Neuronal stem cell (in vitro differentiated cells): ENCODE data around the gene AOAH.

Experiments used
- DNase-seq: peaks from one replicate; pipeline ENCODE4 v3.0.0-alpha.2; 2013; ENCODE audit warnings: low spot score
- H2AFZ ChIP-seq: one replicate; pipeline ENCODE4 v1.6.1; 2013; ENCODE audit warnings: mild to moderate bottlenecking, low read length, inconsistent platforms
- H2AK5ac ChIP-seq: 2 replicates; pipeline ENCODE4 v1.6.1; 2013; ENCODE audit warnings: low read depth, mild to moderate bottlenecking, inconsistent platforms, low read length, moderate library complexity, mixed read lengths
- H2BK120ac ChIP-seq: 2 replicates; pipeline ENCODE4 v1.6.1; 2013; ENCODE audit warnings: low read depth, mild to moderate bottlenecking, inconsistent platforms, low read length, moderate library complexity, mixed read lengths
- H2BK12ac ChIP-seq: one replicate; pipeline ENCODE4 v1.6.1; 2013; ENCODE audit warnings: low read length, inconsistent platforms
- H2BK15ac ChIP-seq: 2 replicates; pipeline ENCODE4 v1.6.1; 2013; ENCODE audit warnings: mild to moderate bottlenecking, low read length, inconsistent platforms, mixed read lengths
- H2BK5ac ChIP-seq: one replicate; pipeline ENCODE4 v1.6.1; 2013; ENCODE audit warnings: inconsistent platforms, mild to moderate bottlenecking, low read length, moderate library complexity
- H3K14ac ChIP-seq: one replicate; pipeline ENCODE4 v1.6.1; 2013; ENCODE audit warnings: low read length, inconsistent platforms
- H3K18ac ChIP-seq: 2 replicates; pipeline ENCODE4 v1.6.1; 2013; ENCODE audit warnings: low read length, inconsistent platforms
- H3K23ac ChIP-seq: 2 replicates; pipeline ENCODE4 v1.6.1; 2013; ENCODE audit warnings: low read depth, mild to moderate bottlenecking, mixed read lengths, low read length, inconsistent platforms; ENCODE audit not compliant: poor library complexity
- H3K27ac ChIP-seq: replicated peaks from 3 replicates; pipeline ENCODE4 v1.5.1; 2013; ENCODE audit warnings: low read length, inconsistent platforms
- H3K27me3 ChIP-seq, 3 experiments: 2 replicates each; pipeline ENCODE4 v1.6.1; 2013; ENCODE audit warnings: low read length in 3 of 3, mild to moderate bottlenecking in 2 of 3, inconsistent platforms in 1 of 3, low read depth in 1 of 3, mixed read lengths in 1 of 3, moderate library complexity in 1 of 3; ENCODE audit not compliant: control insufficient read depth in 3 of 3, insufficient read depth in 3 of 3
- H3K36me3 ChIP-seq, 2 donors: replicated peaks in 1 of 2; 2 replicates each; pipeline ENCODE4 v1.6.1; 2013; ENCODE audit warnings: low read length in 2 of 2; ENCODE audit not compliant: control insufficient read depth in 2 of 2, insufficient read depth in 2 of 2
- H3K4ac ChIP-seq: 2 replicates; pipeline ENCODE4 v1.6.1; 2013; ENCODE audit warnings: inconsistent platforms, mild to moderate bottlenecking, low read length, moderate library complexity
- H3K4me1 ChIP-seq, 2 donors: 1 replicate in 1 of 2; 2 replicates in 1 of 2; pipeline ENCODE4 v1.6.1; 2013; ENCODE audit warnings: low read length in 2 of 2, low read depth in 1 of 2; ENCODE audit not compliant: control insufficient read depth in 2 of 2, insufficient read depth in 1 of 2
- H3K4me2 ChIP-seq: one replicate; pipeline ENCODE4 v1.6.1; 2013; ENCODE audit warnings: mild to moderate bottlenecking, low read length, inconsistent platforms; ENCODE audit not compliant: insufficient read depth, poor library complexity, severe bottlenecking
- H3K4me3 ChIP-seq, 2 donors: 2 replicates each; pipeline ENCODE4 v1.5.1; 2013; ENCODE audit warnings: low read length in 2 of 2, mild to moderate bottlenecking in 2 of 2, inconsistent platforms in 1 of 2, moderate library complexity in 1 of 2
- H3K79me1 ChIP-seq: one replicate; pipeline ENCODE4 v1.6.1; 2013; ENCODE audit warnings: low read depth, mild to moderate bottlenecking, inconsistent platforms, low read length, moderate library complexity
- H3K9ac ChIP-seq: one replicate; pipeline ENCODE4 v1.6.1; 2013; ENCODE audit warnings: mild to moderate bottlenecking, low read depth, low read length, inconsistent platforms; ENCODE audit not compliant: poor library complexity
- H3K9me3 ChIP-seq, 2 donors: replicated peaks in 1 of 2; 2 replicates each; pipeline versions ENCODE3 to v1.6.1; 2013; ENCODE audit warnings: low read length in 2 of 2, mild to moderate bottlenecking in 2 of 2, inconsistent platforms in 1 of 2, low read depth in 1 of 2, mixed read lengths in 1 of 2, moderate library complexity in 1 of 2; ENCODE audit not compliant: control insufficient read depth in 2 of 2, insufficient read depth in 1 of 2
- H4K8ac ChIP-seq: one replicate; pipeline ENCODE4 v1.6.1; 2013; ENCODE audit warnings: low read depth, mild to moderate bottlenecking, inconsistent platforms, low read length, moderate library complexity
- H4K91ac ChIP-seq: one replicate; pipeline ENCODE4 v1.6.1; 2013; ENCODE audit warnings: low read length, low read depth, mild to moderate bottlenecking, inconsistent platforms; ENCODE audit not compliant: poor library complexity
- WGBS, 2 donors: extraction: QIAGEN DNeasy Blood & Tissue Kit; methylation state at CpG; one replicate each; pipeline ENCODE4 v1.1.7; 2013; ENCODE audit warnings: missing lambda C conversion rate in 2 of 2, mixed read lengths in 1 of 2; ENCODE audit not compliant: insufficient read length in 2 of 2, insufficient replicate concordance in 1 of 2; ENCODE audit errors: extremely low coverage in 2 of 2; 5-methylcytosine and 5-hydroxymethylcytosine counted together

Gene AOAH

DNA sequence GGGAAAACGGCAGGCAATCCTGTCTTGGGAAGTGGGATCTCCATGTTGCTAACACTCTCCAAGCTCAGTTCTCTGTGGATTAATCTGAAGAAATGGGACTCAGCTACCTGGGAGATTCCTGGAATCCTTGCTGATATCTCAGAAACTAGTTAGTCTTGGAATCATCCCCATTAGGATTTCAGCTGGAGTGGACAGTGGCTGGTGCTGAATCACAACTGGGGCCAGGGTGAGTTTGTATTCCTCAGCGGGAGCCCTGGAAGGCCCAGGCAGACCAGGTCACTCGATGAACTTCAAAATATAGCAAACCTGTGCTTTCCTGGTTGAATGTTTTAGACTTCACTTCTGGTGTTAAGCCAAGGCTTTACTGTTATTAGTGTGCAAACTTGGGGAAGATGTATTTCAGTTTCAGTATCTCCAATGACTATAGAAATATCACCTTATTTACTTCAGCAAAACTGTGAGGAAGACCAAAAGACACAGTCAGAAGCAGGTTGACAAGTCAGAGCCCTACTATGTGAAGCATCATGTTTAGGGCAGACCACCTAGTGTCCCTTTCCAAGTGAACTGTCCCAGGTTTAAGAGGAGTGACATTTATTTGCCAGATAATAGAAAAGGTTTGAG is 126.1 kb downstream of the AOAH start:
- no peaks in the 10 kb centered on the region for H3K9me3 ChIP-seq
- no peak overlapping the region for H2BK120ac ChIP-seq
- no peaks in the 10 kb centered on the region for H3K27me3 ChIP-seq
- no peak overlapping the region for H4K8ac ChIP-seq
- no peak overlapping the region for H3K4me3 ChIP-seq
- DNase-seq = no peak
- H3K36me3 ChIP-seq = no peaks in the 10 kb centered on the region
- no peak overlapping the region for H3K4me2 ChIP-seq
- H2BK5ac ChIP-seq = no peak overlapping the region
- H4K91ac ChIP-seq = no peak overlapping the region
- H2AFZ ChIP-seq = no peak overlapping the region
- H3K23ac ChIP-seq = no peak overlapping the region
- H3K79me1 ChIP-seq = no peaks in the 10 kb centered on the region
- no peak overlapping the region for H2BK15ac ChIP-seq
- H3K9ac ChIP-seq = no peak overlapping the region
- no peak overlapping the region for H3K4ac ChIP-seq
- no peak overlapping the region for H3K27ac ChIP-seq
- no peak overlapping the region for H3K14ac ChIP-seq
- H2BK12ac ChIP-seq = no peak overlapping the region
- peaks cover 0 to 3% of the 10 kb centered on the region in 2 donors for H3K4me1 ChIP-seq
- H2AK5ac ChIP-seq = no peak overlapping the region
- no peak overlapping the region for H3K18ac ChIP-seq
- no CpG with 5 or more reads among the region's 3 CpGs for WGBS, 2 donors

DNA sequence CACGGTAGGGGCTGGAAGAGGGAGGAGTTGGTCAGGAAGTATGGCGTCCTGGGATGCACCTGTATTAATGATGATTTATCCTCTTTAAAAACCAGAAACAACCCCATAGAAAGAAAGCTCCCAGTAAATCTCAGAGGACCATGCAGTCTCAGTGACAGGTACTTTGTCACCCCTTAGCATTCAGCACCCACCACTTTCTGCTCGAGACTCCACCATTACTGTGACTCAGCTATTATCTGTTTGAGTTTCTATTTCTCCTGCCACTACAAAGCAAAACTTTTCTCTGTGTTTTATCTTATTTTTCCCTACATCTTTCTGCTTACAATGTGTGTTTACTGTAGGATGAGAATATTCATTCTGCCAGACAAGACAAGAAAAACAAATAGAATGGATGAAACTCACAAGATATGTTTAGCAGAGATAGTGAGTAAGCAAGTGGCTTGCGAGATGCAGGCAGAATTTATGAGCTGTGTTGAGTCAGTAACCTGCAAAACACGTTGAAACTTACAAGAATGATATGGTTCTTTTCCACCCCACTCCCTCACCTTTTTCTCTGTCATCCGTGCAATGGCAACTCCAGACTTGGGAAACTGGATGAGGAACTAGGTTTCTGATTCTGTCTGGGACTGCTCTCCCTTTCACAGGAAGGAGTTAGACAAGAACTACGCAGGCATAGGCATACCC is 127.1 kb downstream of the AOAH start:
- WGBS, 2 donors = no CpG with 5 or more reads among the region's 7 CpGs
- no peak for DNase-seq

DNA sequence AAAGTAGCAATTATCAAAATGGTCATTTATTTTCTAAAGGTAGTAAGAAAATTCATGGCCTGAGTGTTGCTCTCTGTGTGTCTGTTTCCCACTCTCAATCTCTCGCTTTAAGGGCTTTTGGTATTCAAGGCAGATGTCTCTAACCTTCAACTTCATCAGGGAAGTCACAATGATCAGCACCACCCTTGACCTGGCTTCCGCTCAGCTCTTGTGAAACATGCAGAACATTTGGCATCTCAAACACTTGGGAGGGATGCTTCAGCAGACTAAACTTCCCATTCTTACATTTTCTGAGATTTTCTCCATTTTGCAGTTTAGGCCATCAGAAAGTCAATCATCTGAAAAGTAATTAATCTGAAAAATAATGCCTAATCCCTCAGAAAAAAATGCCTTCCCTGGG is 129.8 kb downstream of the AOAH start:
- Histone ChIP-seq H3K4ac (no peak overlapping the region), H2BK12ac (no peak overlapping the region), H3K27ac (no peak overlapping the region), H3K4me3 (no peak overlapping the region), H3K18ac (no peak overlapping the region), H3K79me1 (no peaks in the 10 kb centered on the region), H3K4me1 (no peaks in the 10 kb centered on the region), H3K14ac (no peak overlapping the region), H3K36me3 (no peaks in the 10 kb centered on the region), H2BK120ac (no peak overlapping the region), H2BK15ac (no peak overlapping the region), H3K27me3 (no peaks in the 10 kb centered on the region), H3K9me3 (no peaks in the 10 kb centered on the region), H4K91ac (no peak overlapping the region), H2AK5ac (no peak overlapping the region), H2AFZ (no peak overlapping the region), H3K23ac (no peak overlapping the region), H2BK5ac (no peak overlapping the region), H3K4me2 (no peak overlapping the region), H4K8ac (no peak overlapping the region), H3K9ac (no peak overlapping the region)
- DNase-seq = no peak
- WGBS, 2 donors = no CpG with 5 or more reads among the region's 2 CpGs

More for the DNA sequence above, 127.1 kb downstream of the AOAH start:
- Histone ChIP-seq H3K4me1 (peaks cover 0 to 3% of the 10 kb centered on the region in 2 donors), H3K18ac (no peak overlapping the region), H3K23ac (no peak overlapping the region), H3K4ac (no peak overlapping the region), H2BK15ac (no peak overlapping the region), H3K14ac (no peak overlapping the region), H3K9me3 (no peaks in the 10 kb centered on the region), H2BK120ac (no peak overlapping the region), H2BK12ac (no peak overlapping the region), H3K27me3 (no peaks in the 10 kb centered on the region), H3K79me1 (no peaks in the 10 kb centered on the region), H3K36me3 (no peaks in the 10 kb centered on the region), H3K4me2 (no peak overlapping the region), H2BK5ac (no peak overlapping the region), H4K91ac (no peak overlapping the region), H3K27ac (no peak overlapping the region), H4K8ac (no peak overlapping the region), H2AK5ac (no peak overlapping the region), H3K9ac (no peak overlapping the region), H3K4me3 (no peak overlapping the region), H2AFZ (no peak overlapping the region)

- DNase-seq = no peak
- no peaks in the 10 kb centered on the region for H3K4me1 ChIP-seq
- no peak overlapping the region for H2BK5ac ChIP-seq
- no peak overlapping the region for H3K23ac ChIP-seq
- H3K14ac ChIP-seq = no peak overlapping the region
- no peak overlapping the region for H2BK120ac ChIP-seq
- H4K91ac ChIP-seq = no peak overlapping the region
- H3K4me3 ChIP-seq = no peak overlapping the region
- H3K27ac ChIP-seq = no peak overlapping the region
- no CpG with 5 or more reads among the region's 3 CpGs for WGBS, 2 donors
- H2AK5ac ChIP-seq = no peak overlapping the region
- no peak overlapping the region for H2AFZ ChIP-seq
- no peak overlapping the region for H3K9ac ChIP-seq
- no peaks in the 10 kb centered on the region for H3K9me3 ChIP-seq
- no peak overlapping the region for H3K18ac ChIP-seq
- no peak overlapping the region for H2BK12ac ChIP-seq
- H3K27me3 ChIP-seq = no peaks in the 10 kb centered on the region
- no peak overlapping the region for H4K8ac ChIP-seq
- H3K4ac ChIP-seq = no peak overlapping the region
- H3K79me1 ChIP-seq = no peaks in the 10 kb centered on the region
- H2BK15ac ChIP-seq = no peak overlapping the region
- H3K36me3 ChIP-seq = no peaks in the 10 kb centered on the region
- H3K4me2 ChIP-seq = no peak overlapping the region
Observed at GRCh38 chr7:36591636-36592035, 132.7 kb downstream of the AOAH start.
